ENCODE data around the gene NRN1L. TPM values are rescaled to one million over a fixed set of nuclear protein-coding genes. Genes with fewer than 3 reads are reported as not detected.
"Not testable (repeated sequence)": the region's sequence is repeated elsewhere in the genome, so short reads cannot be mapped to it uniquely, and the experiment has no call there.

Gene NRN1L
- total RNA-seq, 1 donor from 2014 or later = not detected

GRCh38 chr16:67862623-67863583 lies 21.8 kb upstream of the NRN1L start:
- Mint-ChIP-seq H3K36me3 (peaks cover 5% of the 10 kb centered on the region), H3K4me1 (no peaks in the 10 kb centered on the region), H3K4me3 (no peak overlapping the region), H3K9me3 (no peaks in the 10 kb centered on the region), H3K27me3 (ENCODE audit: low read depth) (no peaks in the 10 kb centered on the region), H3K27ac (peak overlapping the region; percentile 8)
- TF ChIP-seq CTCF (IDR thresholded peaks at IDR 0.05; ENCODE audit: unreplicated experiment) = no peak
- DNase-seq (ENCODE audit: low spot score in 2 of 2, unreplicated experiment in 2 of 2) = no peak

GRCh38 chr16:67864044-67864443 lies 20.6 kb upstream of the NRN1L start:
- H3K27me3 Mint-ChIP-seq (ENCODE audit: low read depth); DNase-seq (ENCODE audit: low spot score in 2 of 2, unreplicated experiment in 2 of 2); H3K9me3 Mint-ChIP-seq; H3K36me3 Mint-ChIP-seq; H3K27ac Mint-ChIP-seq; H3K4me3 Mint-ChIP-seq; H3K4me1 Mint-ChIP-seq: not testable (repeated sequence)

GRCh38 chr16:67864594-67864993 lies 20.1 kb upstream of the NRN1L start:
- H3K27ac Mint-ChIP-seq = no peak overlapping the region
- H3K36me3 Mint-ChIP-seq = peaks cover 5% of the 10 kb centered on the region
- H3K4me3 Mint-ChIP-seq = no peak overlapping the region
- no peak for TF ChIP-seq CTCF (IDR thresholded peaks at IDR 0.05; ENCODE audit: unreplicated experiment)
- H3K27me3 Mint-ChIP-seq (ENCODE audit: low read depth) = no peaks in the 10 kb centered on the region
- no peak for DNase-seq (ENCODE audit: low spot score in 2 of 2, unreplicated experiment in 2 of 2)
- H3K9me3 Mint-ChIP-seq = no peaks in the 10 kb centered on the region
- H3K4me1 Mint-ChIP-seq = no peaks in the 10 kb centered on the region

GRCh38 chr16:67865318-67865717 lies 19.4 kb upstream of the NRN1L start:
- Mint-ChIP-seq H3K27ac (no peak overlapping the region), H3K27me3 (ENCODE audit: low read depth) (no peaks in the 10 kb centered on the region), H3K36me3 (peaks cover 7% of the 10 kb centered on the region), H3K4me3 (no peak overlapping the region), H3K4me1 (no peaks in the 10 kb centered on the region), H3K9me3 (no peaks in the 10 kb centered on the region)
- TF ChIP-seq CTCF (IDR thresholded peaks at IDR 0.05; ENCODE audit: unreplicated experiment) = no peak
- no peak for DNase-seq (ENCODE audit: low spot score in 2 of 2, unreplicated experiment in 2 of 2)

GRCh38 chr16:67868290-67868689 lies 16.4 kb upstream of the NRN1L start:
- no peak overlapping the region for H3K27ac Mint-ChIP-seq
- H3K4me3 Mint-ChIP-seq = no peak overlapping the region
- no peaks in the 10 kb centered on the region for H3K9me3 Mint-ChIP-seq
- TF ChIP-seq CTCF (IDR thresholded peaks at IDR 0.05; ENCODE audit: unreplicated experiment) = no peak
- no peaks in the 10 kb centered on the region for H3K27me3 Mint-ChIP-seq (ENCODE audit: low read depth)
- peaks cover 7% of the 10 kb centered on the region for H3K36me3 Mint-ChIP-seq
- H3K4me1 Mint-ChIP-seq = no peaks in the 10 kb centered on the region
- no peak for DNase-seq (ENCODE audit: low spot score in 2 of 2, unreplicated experiment in 2 of 2)

- no peak for DNase-seq (ENCODE audit: low spot score in 2 of 2, unreplicated experiment in 2 of 2)
- no peak overlapping the region for H3K4me3 Mint-ChIP-seq
- no peak for TF ChIP-seq CTCF (IDR thresholded peaks at IDR 0.05; ENCODE audit: unreplicated experiment)
- no peaks in the 10 kb centered on the region for H3K9me3 Mint-ChIP-seq
- peaks cover 11% of the 10 kb centered on the region for H3K4me1 Mint-ChIP-seq
- H3K36me3 Mint-ChIP-seq = peaks cover 7% of the 10 kb centered on the region
- H3K27ac Mint-ChIP-seq = no peak overlapping the region
- no peaks in the 10 kb centered on the region for H3K27me3 Mint-ChIP-seq (ENCODE audit: low read depth)
Measured at GRCh38 chr16:67869653-67870052, 15.0 kb upstream of the NRN1L start.

All from mesothelial cell of epicardium (in vitro differentiated cells).